ENCODE data around the gene NINL. TPM values are rescaled to one million over a fixed set of nuclear protein-coding genes. Genes with fewer than 3 reads are reported as not detected.

Gene NINL
- polyA plus RNA-seq, 1 donor = 69.2 TPM

- peak; percentile 93 for DNase-seq
Measured at GRCh38 chr20:25407311-25408169, 177.8 kb downstream of the NINL start, which contains the start of gene GINS1. GINS1 (plus strand) TSS chr20:25407673; CDS start chr20:25407821, 148 bp downstream.

Other genes with a start within 250 kb of the NINL start
- 50.4 TPM for gene ABHD12, start 194.7 kb downstream of the NINL start, polyA plus RNA-seq (ENCODE audit: insufficient read length)
- 30.6 TPM for gene GINS1, start 177.9 kb downstream of the NINL start, polyA plus RNA-seq (ENCODE audit: insufficient read length)
- 7.7 TPM for gene NANP, start 38.5 kb upstream of the NINL start, polyA plus RNA-seq (ENCODE audit: insufficient read length)
- 39.1 TPM for gene ZNF337, start 111.3 kb upstream of the NINL start, polyA plus RNA-seq (ENCODE audit: insufficient read length)

All from left kidney (tissue), 2 donors.